Neural cell (in vitro differentiated cells): ENCODE results near the gene GPANK1.

Experiments used
- EZH2 ChIP-seq: fragments of 200-600, 300-800 bp; shearing (Covaris generic), sonication (generic); IDR thresholded peaks from 2 replicates; pipeline ENCODE4 v1.6.1; 2014; ENCODE audit warnings: antibody characterized with exemption, low read length, borderline replicate concordance, mild to moderate bottlenecking; ENCODE audit not compliant: insufficient read depth, poor library complexity, severe bottlenecking
- SMC3 ChIP-seq: fragments of 450-650 bp; conservative IDR thresholded peaks from 2 replicates; pipeline ENCODE4 v1.6.1; 2014; ENCODE audit warnings: antibody characterized with exemption, mild to moderate bottlenecking, moderate library complexity; ENCODE audit not compliant: poor library complexity
- TAF1 ChIP-seq: IDR thresholded peaks from 2 replicates; pipeline ENCODE4 v1.6.1; 2012; ENCODE audit warnings: low read depth
- TF ChIP-seq, protein P1 (sequence below): fragments of 450-650 bp; IDR thresholded peaks from 2 replicates; pipeline ENCODE4 v1.5.1; 2014; ENCODE audit warnings: antibody characterized with exemption, mild to moderate bottlenecking, moderate library complexity; ENCODE audit not compliant: poor library complexity, severe bottlenecking

GRCh38 chr6:31705931-31706330 lies 41.1 kb upstream of the GPANK1 start:
- TF ChIP-seq, protein P1, sequence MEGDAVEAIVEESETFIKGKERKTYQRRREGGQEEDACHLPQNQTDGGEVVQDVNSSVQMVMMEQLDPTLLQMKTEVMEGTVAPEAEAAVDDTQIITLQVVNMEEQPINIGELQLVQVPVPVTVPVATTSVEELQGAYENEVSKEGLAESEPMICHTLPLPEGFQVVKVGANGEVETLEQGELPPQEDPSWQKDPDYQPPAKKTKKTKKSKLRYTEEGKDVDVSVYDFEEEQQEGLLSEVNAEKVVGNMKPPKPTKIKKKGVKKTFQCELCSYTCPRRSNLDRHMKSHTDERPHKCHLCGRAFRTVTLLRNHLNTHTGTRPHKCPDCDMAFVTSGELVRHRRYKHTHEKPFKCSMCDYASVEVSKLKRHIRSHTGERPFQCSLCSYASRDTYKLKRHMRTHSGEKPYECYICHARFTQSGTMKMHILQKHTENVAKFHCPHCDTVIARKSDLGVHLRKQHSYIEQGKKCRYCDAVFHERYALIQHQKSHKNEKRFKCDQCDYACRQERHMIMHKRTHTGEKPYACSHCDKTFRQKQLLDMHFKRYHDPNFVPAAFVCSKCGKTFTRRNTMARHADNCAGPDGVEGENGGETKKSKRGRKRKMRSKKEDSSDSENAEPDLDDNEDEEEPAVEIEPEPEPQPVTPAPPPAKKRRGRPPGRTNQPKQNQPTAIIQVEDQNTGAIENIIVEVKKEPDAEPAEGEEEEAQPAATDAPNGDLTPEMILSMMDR = no peak
- TF ChIP-seq TAF1 (no peak), EZH2 (no peak), SMC3 (no peak)
